Gastrocnemius medialis (tissue), 4 donors: ENCODE measurements around the gene IL1RAP.

Source experiments
- CTCF ChIP-seq, 5 experiments: fragments of 450-650 bp in 3 of 5; fragments of 200-600 bp in 2 of 5; sonication (generic) in 2 of 5; IDR thresholded peaks in 4 of 5; conservative IDR thresholded peaks in 1 of 5; 1 replicate in 4 of 5; 2 replicates in 1 of 5; pipeline ENCODE4 v1.5.1; 2016 to 2019; ENCODE audit warnings: antibody characterized with exemption in 5 of 5, mild to moderate bottlenecking in 3 of 5, moderate library complexity in 3 of 5
- POLR2A ChIP-seq, 2 donors: fragments of 450-650 bp; IDR thresholded peaks; one replicate each; pipeline ENCODE4 v1.6.1; 2017; ENCODE audit warnings: antibody characterized with exemption in 2 of 2, mild to moderate bottlenecking in 2 of 2, moderate library complexity in 2 of 2

GRCh38 chr3:190534986-190535385 lies 21.1 kb downstream of the IL1RAP start:
- no peak for TF ChIP-seq CTCF (IDR thresholded peaks at IDR 0.05 in 4 of 5, conservative IDR thresholded peaks at IDR 0.05 in 1 of 5)
- no peak for TF ChIP-seq POLR2A (IDR thresholded peaks at IDR 0.05)
